ENCODE data around the gene FAM229A. TPM values are rescaled to one million over a fixed set of nuclear protein-coding genes. Genes with fewer than 3 reads are reported as not detected.

FAM229A gene
- total and polyA plus RNA-seq, 9 of the 15 experiments (the other 6 are each of a cell fraction or from before 2014, with no cell fraction given): 0.04 to 21.6 (median 7.4) TPM

GRCh38 chr1:32372149-32372756 is 10.0 kb upstream of the FAM229A start (continued):
- TF ChIP-seq E2F8 (IDR thresholded peaks at IDR 0.05; ENCODE audit: low read depth, partially characterized antibody): no peak
- no peak for TF ChIP-seq NCOA6 (IDR thresholded peaks at IDR 0.05)
- no peak for TF ChIP-seq ZBTB1 (CRISPR knock-in tag; IDR thresholded peaks at IDR 0.05; ENCODE audit: borderline replicate concordance, low read depth)
- peak; percentile 16; the same call in 1 of the 2 replicates for TF ChIP-seq POLR2A (conservative IDR thresholded peaks at IDR 0.05)
- no peak for TF ChIP-seq CBX8 (IDR thresholded peaks at IDR 0.05; ENCODE audit: borderline replicate concordance, extremely low read depth, low read depth, low read length, poor library complexity, severe bottlenecking)
- no peak for TF ChIP-seq SMAD3 (CRISPR knock-in tag; conservative IDR thresholded peaks at IDR 0.05)
- TF ChIP-seq NR0B1 (IDR thresholded peaks at IDR 0.05; ENCODE audit: partially characterized antibody): no peak
- TF ChIP-seq HES1 (IDR thresholded peaks at IDR 0.05; ENCODE audit: low read depth): no peak
- no peak for TF ChIP-seq NONO (IDR thresholded peaks at IDR 0.05; ENCODE audit: low read depth in 2 of 2, low read length in 1 of 2)
- peak in 2 of 3 experiments; percentile 24 to 37; a peak in 3 of 6 replicates for TF ChIP-seq CTCF (IDR thresholded peaks at IDR 0.05 in 2 of 3, conservative IDR thresholded peaks at IDR 0.05 in 1 of 3; ENCODE audit: insufficient read depth in 2 of 3, low read depth in 1 of 3, low read length in 3 of 3)
- no peak for TF ChIP-seq LEF1 (IDR thresholded peaks at IDR 0.05)
- no peak for TF ChIP-seq ZKSCAN1 (IDR thresholded peaks at IDR 0.05; ENCODE audit: low read depth, low read length)
- no peak for TF ChIP-seq MYBL2 (IDR thresholded peaks at IDR 0.05; ENCODE audit: low read depth)
- no peak for TF ChIP-seq MYBL2 (CRISPR knock-in tag; IDR thresholded peaks at IDR 0.05; ENCODE audit: borderline replicate concordance)
- TF ChIP-seq CBX2 (IDR thresholded peaks at IDR 0.05; ENCODE audit: insufficient read depth, low read length, poor library complexity, severe bottlenecking): no peak
- no peak for TF ChIP-seq NFYB (IDR thresholded peaks at IDR 0.05; ENCODE audit: extremely low read depth, insufficient read length)
- no peak for TF ChIP-seq FOXA3 (CRISPR knock-in tag; conservative IDR thresholded peaks at IDR 0.05 in 1 of 2, IDR thresholded peaks at IDR 0.05 in 1 of 2)
- TF ChIP-seq POLR2B (IDR thresholded peaks at IDR 0.05; ENCODE audit: low read depth, partially characterized antibody): peak; percentile 25
- no peak for TF ChIP-seq CHCHD3 (CRISPR knock-in tag; IDR thresholded peaks at IDR 0.05)
- no peak for TF ChIP-seq ZNF76 (CRISPR knock-in tag; IDR thresholded peaks at IDR 0.05; ENCODE audit: borderline replicate concordance)
- TF ChIP-seq FOXK1 (CRISPR knock-in tag; IDR thresholded peaks at IDR 0.05; ENCODE audit: borderline replicate concordance): no peak

All from K562 (cell line).